ENCODE data around the gene GTF2H4.
"Not testable (repeated sequence)": the region's sequence is repeated elsewhere in the genome, so short reads cannot be mapped to it uniquely, and the experiment has no call there.

The GTF2H4 gene

GRCh38 chr6:30871592-30872183 lies 36.3 kb upstream of the GTF2H4 start:
- H3K27ac ChIP-seq = no peak overlapping the region
- TF ChIP-seq, protein P1, sequence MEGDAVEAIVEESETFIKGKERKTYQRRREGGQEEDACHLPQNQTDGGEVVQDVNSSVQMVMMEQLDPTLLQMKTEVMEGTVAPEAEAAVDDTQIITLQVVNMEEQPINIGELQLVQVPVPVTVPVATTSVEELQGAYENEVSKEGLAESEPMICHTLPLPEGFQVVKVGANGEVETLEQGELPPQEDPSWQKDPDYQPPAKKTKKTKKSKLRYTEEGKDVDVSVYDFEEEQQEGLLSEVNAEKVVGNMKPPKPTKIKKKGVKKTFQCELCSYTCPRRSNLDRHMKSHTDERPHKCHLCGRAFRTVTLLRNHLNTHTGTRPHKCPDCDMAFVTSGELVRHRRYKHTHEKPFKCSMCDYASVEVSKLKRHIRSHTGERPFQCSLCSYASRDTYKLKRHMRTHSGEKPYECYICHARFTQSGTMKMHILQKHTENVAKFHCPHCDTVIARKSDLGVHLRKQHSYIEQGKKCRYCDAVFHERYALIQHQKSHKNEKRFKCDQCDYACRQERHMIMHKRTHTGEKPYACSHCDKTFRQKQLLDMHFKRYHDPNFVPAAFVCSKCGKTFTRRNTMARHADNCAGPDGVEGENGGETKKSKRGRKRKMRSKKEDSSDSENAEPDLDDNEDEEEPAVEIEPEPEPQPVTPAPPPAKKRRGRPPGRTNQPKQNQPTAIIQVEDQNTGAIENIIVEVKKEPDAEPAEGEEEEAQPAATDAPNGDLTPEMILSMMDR (IDR thresholded peaks at IDR 0.05) = no peak
- no peak for TF ChIP-seq ZFX (IDR thresholded peaks at IDR 0.05; ENCODE audit: borderline replicate concordance)

DNA sequence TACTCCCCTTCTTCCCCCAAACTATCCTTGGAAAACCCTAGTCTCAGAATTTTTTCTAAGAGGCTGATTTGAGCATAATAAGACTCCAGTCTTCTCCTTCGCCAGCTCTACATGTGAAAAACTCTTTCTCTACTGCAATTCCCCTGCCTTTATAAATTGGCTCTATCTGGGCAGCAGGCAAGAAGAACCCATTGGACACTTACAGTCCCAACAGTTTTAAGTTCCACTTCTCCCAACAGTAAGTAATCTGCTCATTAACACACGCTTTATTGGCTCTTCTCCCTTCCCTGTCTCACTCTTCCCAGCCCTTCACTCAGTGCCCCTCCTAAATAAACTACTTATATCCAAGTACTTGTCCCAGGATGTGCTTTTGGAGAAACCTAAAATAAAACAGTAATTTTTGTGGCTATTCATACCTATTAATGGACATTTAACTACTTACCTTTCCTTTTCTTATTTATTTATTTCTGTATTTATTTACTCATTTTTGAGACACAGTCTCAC lies 34.8 kb upstream of the GTF2H4 start:
- no peak overlapping the region for H3K27ac ChIP-seq
- TF ChIP-seq ZFX (IDR thresholded peaks at IDR 0.05; ENCODE audit: borderline replicate concordance) = no peak
- TF ChIP-seq, protein P1 (IDR thresholded peaks at IDR 0.05) = no peak

DNA sequence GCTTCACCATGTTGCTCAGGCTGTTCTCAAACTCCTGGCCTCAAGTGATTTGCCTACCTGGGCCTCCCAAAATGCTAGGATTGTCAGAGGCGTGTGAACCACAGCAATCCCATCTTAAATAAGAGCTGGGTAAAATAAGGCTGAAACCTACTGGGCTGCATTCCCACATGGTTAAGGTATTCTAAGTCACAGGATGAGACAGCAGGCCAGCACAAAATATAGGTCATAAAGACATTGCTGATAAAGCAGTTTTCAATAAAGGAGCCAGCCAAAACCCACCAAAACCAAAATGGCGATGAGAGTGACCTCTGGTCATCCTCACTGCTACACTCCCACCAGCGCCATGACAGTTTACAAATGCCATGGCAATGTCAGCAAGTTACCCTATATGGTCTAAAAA lies 34.2 kb upstream of the GTF2H4 start:
- H3K27ac ChIP-seq = not testable (repeated sequence)

DNA sequence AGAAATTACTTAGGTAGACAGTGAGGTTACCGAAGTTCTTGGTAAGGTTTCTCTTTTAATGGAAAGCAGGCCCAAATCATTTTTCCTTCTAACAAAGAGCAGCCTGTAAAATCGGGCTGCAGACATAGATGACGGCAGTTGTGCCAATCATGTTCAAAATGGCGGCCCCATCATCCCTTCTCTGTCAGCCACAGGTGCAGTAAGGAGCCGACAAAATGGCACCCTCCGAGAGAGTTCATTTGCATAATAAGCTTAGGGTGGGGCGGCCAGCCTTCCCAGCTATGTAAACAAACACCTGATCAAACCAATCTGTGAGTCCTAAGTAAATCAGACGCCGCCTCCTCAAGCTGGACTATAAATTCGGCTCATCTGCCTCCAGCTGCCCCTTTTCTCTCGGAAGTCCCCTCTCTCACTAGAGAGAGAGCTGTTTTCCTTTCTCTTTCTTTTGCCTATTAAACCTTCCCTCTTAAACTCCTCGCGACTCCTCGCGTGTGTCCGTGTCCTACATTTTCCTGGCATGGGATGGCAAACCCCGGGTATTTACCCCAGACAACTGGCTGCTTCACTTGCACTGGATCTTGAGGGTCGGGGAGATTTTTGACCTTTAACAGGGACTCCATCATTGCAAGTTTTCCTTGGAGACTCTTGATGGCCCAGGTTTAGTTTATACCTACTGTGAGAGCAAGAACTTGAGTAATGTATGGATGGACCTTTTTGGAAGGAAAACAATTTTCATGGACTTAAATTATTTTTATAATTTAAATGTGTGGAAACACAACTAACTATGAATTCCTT lies 32.6 kb upstream of the GTF2H4 start:
- H3K27ac ChIP-seq = peak overlapping the region; percentile 69
- TF ChIP-seq, protein P1 (IDR thresholded peaks at IDR 0.05) = no peak
- TF ChIP-seq ZFX (IDR thresholded peaks at IDR 0.05; ENCODE audit: borderline replicate concordance) = no peak

GRCh38 chr6:30876039-30876730 lies 31.8 kb upstream of the GTF2H4 start:
- H3K27ac ChIP-seq = peak overlapping the region; percentile 69
- TF ChIP-seq ZFX (IDR thresholded peaks at IDR 0.05; ENCODE audit: borderline replicate concordance) = no peak
- TF ChIP-seq, protein P1 (IDR thresholded peaks at IDR 0.05) = no peak

DNA sequence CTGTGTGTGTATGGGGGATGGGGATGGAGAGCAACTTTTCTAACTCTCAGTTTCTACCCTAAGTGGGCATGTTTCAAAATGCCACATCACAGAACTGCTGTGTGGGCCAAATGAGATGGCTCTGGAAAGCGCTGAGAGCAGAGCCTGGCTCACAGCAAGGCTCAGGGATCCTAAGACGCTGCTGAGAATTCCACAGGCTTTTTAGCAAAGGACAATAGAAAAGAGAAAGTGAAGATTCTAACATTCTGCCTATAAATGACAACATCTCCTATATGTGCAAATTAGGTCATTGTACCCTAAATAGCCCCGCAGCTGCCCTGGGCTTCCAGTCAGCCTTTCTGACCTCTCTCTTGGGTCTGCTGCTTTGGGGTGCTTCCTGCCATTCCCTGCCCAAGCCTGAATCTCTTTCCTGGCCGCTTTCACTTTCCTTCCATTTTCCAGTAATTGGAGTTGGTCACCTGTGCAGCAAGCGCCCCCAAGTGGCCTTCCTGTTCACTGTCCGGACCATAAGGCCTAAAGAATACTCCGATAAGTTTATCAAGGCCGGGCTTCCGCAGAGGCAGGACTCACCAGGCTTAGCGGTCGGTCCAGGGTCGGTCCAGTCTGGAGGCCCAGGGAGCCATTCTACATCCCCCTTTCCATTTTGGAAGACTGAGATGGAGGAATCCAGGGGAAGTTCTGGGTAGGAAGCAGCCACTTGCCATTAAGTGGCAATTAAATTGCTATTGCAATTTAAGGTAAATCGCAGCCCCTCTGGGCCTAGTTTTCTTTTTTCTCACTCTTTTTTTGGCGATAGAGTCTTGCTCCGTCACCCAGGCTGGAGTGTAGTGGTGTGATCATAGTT lies 30.4 kb upstream of the GTF2H4 start:
- no peak for TF ChIP-seq ZFX (IDR thresholded peaks at IDR 0.05; ENCODE audit: borderline replicate concordance)
- TF ChIP-seq, protein P1 (IDR thresholded peaks at IDR 0.05) = peak; percentile 96

More for the DNA sequence above, 30.4 kb upstream of the GTF2H4 start:
- peak overlapping the region; percentile 69 for H3K27ac ChIP-seq

Measured in 22Rv1 (cell line).